CD1c-positive myeloid dendritic cell (primary cell): ENCODE measurements around the gene TLR6.

Source experiments
- DNase-seq: peaks from one replicate; pipeline ENCODE4 v3.0.0-alpha.2; 2016; ENCODE audit errors: extremely low spot score

Gene TLR6, protein sequence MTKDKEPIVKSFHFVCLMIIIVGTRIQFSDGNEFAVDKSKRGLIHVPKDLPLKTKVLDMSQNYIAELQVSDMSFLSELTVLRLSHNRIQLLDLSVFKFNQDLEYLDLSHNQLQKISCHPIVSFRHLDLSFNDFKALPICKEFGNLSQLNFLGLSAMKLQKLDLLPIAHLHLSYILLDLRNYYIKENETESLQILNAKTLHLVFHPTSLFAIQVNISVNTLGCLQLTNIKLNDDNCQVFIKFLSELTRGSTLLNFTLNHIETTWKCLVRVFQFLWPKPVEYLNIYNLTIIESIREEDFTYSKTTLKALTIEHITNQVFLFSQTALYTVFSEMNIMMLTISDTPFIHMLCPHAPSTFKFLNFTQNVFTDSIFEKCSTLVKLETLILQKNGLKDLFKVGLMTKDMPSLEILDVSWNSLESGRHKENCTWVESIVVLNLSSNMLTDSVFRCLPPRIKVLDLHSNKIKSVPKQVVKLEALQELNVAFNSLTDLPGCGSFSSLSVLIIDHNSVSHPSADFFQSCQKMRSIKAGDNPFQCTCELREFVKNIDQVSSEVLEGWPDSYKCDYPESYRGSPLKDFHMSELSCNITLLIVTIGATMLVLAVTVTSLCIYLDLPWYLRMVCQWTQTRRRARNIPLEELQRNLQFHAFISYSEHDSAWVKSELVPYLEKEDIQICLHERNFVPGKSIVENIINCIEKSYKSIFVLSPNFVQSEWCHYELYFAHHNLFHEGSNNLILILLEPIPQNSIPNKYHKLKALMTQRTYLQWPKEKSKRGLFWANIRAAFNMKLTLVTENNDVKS

DNA sequence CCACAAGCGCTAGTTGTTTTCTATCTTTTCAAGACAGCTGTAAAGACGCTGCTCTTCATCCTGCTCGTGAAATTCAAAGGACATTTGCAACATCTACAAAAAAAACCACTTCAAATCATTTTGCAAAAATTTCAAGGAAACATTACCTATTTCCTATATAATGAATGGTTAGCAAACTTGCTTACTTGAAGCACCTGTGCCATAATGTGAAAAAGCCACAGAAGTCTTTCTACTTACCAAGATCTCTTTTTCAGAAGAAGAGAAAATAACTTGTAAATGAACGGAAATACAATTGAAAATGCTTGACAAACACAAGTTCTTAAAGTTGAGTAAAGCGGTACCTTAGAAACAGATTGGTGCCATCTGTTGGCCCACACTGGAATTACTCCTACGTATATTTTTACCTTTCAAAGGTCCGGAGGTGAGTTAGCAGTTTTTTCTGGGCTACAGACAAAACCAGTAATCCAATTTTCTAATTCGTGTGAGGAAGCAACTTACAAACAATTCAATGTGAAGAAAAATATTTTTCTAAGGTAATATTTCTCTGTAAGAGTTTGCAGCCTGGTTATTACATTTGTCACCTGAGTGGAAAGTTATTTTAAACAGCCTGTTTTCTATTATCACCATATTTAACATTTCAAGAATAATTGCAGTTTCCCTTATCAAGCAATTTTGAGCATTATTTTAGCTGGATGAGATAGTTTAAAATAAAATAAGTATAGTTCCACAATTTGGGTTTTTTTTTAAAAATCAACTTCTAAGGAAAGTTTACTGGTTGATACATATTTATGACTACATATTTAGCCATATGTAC lies at the start of gene TLR6:
Gene TLR6 (minus strand): TSS at position 294 of the 814 bp plus-strand sequence. CDS start 27,344 bp downstream, outside the sequence.
- peak; percentile 84 for DNase-seq

DNA sequence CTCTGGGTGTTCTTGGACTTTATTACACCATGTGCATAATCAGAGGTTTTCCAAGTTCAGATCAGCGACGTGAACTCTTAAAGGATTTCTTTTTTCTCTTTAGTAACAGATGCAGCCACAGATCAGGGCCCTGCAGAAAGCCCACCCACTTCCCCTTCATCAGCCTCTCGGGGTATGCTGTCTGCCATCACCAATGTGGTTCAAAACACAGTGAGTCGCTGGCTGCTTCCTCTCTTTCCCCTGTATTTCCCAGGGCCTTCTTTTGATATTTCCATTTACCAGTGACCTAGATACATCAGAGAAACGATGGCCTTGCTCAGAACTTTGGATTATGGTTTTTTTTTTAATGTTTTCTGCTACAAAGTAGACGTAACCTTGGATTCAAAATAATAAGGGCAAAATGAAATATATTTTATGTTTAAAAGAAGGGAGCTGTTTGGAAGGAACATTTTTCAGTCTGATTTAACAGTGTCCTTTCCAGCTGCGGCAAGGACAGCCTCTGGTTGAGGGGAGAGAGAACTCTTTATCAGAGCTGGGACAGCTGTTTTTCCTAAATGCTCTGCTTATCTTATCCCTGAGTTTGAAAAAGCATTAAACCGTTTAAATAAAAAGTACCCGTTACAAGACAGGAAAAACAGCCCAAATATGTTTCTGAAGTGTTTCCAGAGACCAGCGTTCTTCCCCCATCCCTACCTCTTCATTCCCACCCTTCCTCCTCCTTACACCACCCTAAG lies 49.2 kb upstream of the TLR6 start:
- DNase-seq, result no peak

DNA sequence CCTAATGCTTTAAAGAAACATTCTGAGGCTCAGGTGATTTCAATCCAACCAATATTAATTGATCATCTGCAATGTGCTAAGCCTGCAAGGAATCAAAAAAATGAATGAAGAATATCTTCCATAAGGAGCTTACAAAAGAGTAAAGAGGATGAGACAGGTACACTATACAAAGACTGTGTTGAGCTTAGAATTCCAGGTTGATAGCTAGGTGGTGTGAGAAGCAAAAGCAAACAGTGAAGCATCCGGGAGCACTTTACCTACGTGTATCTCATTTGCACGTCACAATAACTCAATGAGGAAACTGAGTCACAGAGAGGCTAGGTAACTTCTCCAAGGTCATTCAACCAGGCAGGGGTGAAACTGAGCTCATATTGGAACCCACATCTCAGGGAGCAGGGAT lies 48.1 kb upstream of the TLR6 start:
- no peak for DNase-seq

DNA sequence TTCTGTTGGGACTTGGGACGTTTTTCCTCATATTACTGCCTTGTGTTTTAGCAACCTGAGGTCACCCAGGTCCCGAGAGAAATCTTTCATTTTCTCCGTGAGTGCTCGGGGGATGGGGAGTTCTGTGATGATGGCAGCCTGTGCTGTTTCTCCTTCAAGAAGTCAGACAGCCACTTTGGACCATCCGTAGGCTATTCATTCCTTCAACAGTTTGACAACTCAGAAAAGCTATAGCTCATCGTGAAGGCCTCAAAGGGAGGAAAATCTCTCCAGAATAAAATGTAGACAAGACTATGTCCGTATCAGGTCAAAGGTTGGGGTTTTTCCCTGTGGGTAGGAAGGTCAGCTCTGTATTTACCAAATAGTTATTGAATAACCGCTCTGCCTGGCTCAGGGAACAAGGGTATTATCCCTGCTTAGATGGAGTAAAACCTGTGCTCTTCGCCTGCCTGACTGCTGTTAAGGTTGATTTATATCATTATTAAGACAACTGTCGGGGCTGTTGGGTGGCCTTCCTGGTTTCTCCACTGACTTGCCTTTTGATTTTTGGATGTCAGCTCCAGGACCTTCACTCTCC lies 47.6 kb upstream of the TLR6 start:
- no peak for DNase-seq

DNA sequence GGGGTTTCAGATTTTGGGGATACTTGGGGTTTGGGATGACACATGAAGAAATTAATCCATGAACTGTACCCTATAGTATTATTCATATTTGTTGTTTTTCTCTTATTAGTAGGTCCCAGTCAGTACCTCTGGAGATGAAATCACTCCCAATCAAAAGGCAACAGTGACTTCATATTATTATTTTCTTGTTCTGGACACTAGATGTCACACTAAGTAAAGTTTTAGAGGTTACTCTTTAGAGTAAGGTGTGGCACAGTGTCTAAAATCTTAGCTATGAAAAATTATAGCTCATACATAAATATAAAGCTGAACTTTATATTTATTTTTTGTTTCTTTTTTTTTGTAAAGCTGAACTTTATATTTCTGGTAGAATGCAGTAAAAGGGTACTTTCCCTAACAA lies 46.1 kb upstream of the TLR6 start:
- peak; percentile 48 for DNase-seq

DNA sequence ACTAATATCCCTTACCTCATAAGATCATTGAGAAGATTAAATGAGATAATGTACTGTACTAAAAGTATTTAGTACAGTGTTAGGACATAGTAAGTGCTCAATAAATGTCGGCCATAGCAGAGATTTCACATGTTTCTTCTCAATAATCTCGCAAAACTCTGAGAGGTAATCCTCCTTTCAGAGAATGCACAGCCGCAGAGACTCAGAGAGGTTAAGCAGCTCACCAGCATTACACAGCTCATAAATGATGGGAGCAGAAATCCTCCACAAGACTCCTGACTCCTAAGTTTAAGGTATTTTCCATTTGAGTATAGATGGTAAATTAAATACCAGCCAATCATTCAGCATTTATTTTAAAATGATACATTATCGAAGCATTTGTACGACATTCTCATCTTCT lies 45.6 kb upstream of the TLR6 start:
- no peak for DNase-seq

DNA sequence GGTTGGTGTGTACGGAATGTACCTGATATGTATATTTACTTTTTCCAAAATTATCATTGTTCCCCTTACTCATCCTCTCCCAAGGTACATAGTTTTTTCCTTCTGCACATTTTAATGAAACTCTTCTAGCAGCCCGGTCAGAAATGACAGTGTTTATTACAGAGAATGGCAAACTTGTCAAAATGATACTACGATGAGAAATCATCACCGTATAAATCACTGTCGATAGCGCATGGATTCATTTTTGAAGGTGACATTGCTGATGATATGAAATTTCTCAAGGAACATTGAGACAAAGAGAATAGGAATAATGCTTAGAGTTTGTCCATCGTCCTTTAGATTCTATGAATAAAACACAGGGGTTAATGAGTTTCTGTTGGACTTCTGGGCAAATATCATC lies 41.6 kb upstream of the TLR6 start:
- no peak for DNase-seq

DNA sequence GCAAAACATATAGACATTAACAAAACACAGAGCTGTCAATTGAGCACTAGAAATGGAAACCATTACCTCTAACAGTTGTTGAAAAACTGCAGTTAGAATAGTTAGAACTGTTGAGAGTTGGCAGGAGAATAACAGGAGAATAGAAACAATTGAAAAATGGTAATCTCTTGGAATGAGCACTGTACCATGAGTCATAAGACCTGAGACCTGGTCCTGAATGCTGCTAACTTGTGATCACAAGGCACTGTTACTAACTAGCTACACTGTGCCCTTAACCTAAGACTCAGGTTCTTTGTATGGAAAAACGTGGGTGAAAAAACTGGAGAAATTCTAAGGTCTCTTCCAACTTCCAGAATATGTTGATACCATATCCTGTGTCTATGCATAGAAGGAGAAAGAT lies 40.3 kb upstream of the TLR6 start:
- no peak for DNase-seq

DNA sequence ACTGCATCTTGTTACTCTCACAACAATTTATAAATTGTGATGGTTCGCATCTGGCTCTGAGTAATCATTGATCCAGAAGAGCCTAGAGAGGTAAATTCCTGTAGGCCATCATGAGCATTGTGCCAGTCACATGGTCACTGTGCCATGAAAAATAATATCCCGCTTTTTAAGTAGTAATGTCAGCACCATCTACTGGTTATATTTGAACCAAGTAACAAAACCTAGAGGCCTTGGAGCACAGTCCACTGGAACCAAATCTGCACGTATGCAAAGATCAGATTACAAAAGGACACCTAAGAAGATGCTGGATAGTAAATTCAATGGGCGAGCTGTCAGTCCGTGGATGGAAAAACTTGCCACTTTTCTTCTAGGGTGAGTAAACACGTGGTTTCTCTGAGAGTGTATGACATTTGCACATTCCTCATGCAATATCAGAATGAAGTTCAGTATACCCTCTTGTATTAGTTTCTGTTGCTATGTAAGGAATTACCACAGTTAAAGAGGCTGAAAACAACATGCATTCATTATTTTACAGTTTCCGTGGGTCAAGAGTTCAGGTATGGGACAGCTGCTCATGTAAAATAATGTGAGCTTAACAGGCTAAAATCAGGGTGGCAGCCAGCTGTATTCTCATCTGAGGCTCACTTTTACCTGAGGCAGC lies 37.8 kb upstream of the TLR6 start:
- no peak for DNase-seq

DNA sequence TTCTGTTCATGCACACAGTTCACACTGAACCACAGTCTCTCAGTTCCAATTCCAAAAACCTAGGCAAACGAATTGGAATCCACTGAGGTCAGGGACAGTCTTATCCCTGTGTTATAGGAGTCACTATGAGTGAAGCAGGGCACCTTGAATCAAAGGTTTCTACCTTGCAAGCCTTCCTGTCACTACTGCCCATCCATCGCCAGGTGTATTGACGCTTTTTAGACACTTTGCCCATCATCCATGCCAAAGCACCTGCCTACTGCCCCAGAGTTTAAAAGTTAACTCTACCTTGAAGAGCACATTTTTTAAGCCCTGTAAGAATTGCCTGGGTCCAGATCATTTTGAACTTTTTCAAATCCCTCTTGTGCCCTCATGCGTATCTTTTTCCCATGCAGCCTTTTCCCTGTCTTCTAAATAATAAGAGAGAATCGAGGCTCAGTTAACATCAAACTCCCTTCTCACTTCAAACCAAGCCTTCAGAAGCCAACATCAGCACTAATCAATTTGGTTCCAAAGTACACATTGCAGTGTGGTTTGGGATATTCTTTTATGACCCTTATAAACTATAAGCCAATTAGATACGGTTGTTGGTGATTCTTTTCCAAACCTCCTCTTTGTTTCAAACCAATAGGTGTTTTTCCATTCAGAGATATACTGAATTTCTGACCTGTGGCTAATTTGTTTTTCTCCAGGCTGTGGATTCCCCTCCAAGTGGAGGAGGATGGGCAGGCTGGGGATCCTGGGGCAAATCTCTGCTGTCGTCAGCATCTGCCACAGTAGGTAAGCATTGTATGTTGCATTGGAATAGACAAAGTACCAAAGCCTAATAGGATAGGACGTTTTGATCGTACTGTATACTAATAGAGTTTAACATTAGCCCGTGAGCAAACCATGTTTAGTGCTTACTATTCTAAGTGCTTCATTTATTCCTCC lies 34.7 kb upstream of the TLR6 start:
- DNase-seq, result no peak

DNA sequence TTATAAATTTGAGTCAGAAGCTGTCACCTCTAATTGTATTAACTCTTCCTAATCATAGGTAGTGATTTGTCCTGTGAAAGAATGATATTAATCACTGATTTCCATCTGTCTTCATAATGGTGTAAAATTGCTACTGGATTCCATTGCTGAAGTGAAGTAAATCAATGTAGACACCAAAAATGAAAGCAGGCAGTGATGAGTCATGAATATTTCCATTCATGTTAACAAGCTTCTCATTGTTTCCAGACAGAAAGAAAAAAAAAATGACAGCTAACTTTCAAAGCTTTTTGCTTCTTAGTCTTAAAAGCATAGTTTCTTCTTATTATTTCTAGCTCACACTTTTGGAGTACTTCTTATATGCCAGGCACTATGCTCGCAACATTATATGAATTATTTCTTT lies 32.5 kb upstream of the TLR6 start:
- no peak for DNase-seq

DNA sequence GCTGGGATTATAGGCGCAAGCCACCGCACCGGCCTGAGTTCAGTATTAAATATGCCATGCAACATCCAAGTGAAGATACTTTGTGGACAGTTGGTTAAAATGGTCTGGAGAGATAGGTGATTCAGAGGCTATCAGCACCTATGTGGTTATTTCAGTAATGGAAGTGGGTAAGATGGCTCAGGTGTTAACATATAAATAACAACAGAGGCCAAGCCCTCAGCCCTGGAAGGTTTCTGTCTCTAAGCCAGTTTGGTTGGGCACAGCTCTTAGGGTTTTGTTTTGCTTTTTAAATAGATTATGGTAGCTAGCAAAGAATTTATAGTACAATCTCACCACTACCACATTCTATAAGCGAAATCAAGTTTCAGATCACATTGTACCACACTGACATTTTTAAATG lies 27.6 kb upstream of the TLR6 start:
- DNase-seq, result no peak

DNA sequence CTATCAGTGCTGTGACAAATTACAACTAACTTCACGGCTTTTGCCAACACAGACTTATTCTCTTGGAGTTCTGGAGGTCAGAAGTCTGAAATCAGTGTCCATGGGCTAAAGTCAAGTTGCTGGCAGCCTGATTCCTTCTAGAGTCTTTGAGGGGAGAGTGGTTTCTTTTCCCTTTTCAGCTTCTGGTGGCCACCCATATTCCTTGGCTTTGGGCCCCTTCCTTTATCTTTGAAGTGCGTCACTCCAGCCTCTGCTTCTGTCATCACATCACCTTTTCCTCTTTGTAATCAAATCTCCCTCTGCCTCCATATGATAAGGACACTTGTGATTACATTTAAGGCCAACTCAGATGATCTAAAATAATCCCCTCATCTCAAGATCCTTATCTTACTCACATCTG lies 20.0 kb upstream of the TLR6 start:
- DNase-seq, result no peak

DNA sequence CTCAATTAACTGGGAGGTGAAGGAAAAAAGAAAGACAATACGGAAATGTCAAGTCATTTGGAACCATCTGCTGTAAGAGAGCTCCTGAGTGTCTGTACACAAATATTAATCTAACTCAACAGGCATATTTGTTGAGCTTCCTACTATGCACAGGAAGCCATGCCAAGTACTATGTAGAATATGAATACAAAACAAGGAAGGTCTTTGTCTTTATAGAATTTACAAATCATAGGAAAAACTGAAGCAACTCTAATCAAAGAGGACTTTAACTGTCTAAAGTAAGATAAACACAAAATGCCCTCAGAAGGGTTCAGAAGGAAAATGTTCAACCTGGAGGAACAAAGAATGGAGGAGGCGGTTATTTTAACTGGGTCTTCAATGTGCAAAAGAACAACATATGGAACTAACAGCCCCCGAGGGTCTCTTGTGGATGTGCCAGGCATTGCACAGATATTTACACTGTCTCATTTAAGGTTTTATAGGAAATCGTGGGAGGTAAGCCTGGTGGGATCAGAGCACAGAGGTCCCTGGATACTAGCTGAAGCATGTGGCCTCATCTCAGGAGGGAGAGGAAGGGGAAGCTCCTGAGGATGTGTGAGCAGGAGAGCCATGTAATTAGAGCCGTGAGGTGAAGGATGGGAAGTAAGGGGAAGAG lies 16.8 kb upstream of the TLR6 start:
- no peak for DNase-seq

DNA sequence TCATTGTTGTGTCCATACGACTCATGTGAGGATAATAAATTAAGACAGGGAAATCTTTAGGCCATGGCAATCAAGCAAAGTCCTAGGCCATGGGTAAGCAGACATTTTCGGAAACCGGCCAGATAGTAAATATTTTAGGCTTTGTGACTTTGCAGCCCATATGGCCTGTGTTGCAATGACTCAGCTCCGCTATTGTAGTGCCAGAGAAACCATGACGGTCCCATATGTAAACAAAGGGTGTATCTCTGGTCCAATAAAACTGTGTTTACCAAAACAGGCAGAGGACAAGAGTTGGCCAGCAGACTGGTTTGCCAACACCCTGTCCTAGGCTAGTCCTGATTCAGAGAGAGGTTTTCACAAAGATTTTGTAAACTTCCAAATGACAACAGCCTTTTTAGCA lies 16.0 kb upstream of the TLR6 start:
- no peak for DNase-seq

DNA sequence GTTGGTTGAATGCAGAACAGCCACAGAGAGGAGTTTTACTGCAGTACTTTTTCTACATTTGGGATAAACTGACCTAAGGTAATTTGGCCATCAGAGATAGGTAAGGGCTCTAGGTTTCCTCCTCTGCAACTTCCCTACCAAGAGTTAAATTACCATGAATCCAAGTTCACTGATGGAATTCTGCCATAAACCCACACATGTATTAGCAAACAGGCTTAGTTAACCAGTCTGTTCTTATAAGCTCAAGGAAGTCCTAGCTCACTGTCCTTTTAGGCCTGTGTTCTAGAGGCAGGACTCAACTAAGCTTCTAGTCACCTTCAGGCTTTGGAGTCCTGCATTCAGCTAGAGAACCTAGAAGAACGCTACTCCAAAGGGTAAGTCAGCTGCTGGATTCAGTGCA lies 15.0 kb upstream of the TLR6 start:
- no peak for DNase-seq

DNA sequence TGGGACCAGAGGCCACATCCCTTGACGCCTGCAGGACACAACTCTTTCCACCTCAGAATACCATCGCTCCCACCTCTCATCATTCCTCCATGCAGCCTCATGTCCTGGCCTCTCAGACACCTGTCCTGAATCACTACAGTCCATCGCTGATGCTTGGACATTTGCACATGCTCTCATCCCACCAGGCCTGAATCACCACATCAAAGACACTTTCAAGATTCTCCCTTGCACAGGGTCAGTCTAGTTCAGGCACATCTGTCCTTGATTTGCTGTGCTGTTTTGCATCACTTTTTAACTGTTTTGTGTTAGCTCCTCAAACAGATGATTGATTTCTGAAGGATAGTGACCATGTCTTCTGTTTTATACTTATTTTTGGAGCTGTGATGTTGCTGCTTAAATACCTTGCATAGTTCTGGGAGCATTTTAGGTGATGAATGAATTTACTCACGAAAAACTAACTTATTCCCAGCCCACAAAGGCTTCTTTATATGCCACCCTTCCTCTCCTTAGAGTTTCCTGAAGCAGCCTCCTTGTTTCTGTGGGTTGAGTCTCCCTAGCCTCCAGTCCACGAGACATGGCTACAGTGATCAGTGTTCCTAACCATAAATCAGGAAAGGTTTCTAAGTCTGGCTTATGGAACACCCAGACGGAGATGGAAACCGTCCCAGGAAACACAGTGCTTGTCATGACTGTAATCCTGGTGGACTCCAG lies 13.6 kb upstream of the TLR6 start:
- DNase-seq, result no peak

DNA sequence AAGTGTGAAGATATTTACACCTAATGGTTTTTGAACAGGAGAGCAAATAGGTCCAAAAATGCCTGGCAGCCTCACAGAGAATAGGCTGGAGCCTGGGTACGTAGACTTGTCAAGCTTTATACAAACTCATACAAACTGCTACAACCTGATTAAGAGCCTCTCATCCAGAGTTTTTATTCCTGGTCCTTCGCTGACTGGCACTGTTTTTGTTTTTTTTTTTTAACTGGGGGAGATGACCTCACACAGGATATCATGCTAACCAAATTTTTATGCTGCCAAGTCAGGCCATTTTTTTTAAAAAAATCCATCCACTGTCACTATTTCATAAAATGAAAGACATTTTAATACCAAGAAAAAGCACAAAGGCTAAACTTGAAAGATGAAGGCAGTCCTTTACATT lies 12.9 kb upstream of the TLR6 start:
- no peak for DNase-seq
